IMR-90 (cell line): Measurements from ENCODE around the gene DVL1. TPM values are rescaled to one million over a fixed set of nuclear protein-coding genes. Genes with fewer than 3 reads are reported as not detected.

Source experiments
- ATAC-seq: fragments of 200-7000 bp; cut with Tn5 transposase; 2 replicates; pipeline ENCODE4 v1.9.1; 2020; ENCODE audit warnings: low read depth, mild to moderate bottlenecking, moderate library complexity
- BruUV-seq: library from RNA; stranded (reverse); fragments of 400-500 nt; replicated peaks from 2 replicates; lab custom pipeline; 2021; lab: Mats Ljungman, UMichigan
- CTCF ChIA-PET: fragments of 300-600 bp; formaldehyde crosslinking; extraction: SDS; loops from one replicate; lab custom pipeline; 2021; ENCODE audit warnings: antibody characterized with exemption; lab: Yijun Ruan, JAX
- POLR2A ChIA-PET: fragments of 300-600 bp; sonication (Branson Sonifier 250); formaldehyde crosslinking; loops from one replicate; lab custom pipeline; 2022; ENCODE audit warnings: antibody characterized with exemption; ENCODE audit not compliant: unreplicated experiment; lab: Charles Lee
- DNase-seq: peaks from one replicate; pipeline ENCODE4 v3.0.0; 2013
- H2AFZ ChIP-seq: replicated peaks from 2 replicates; pipeline ENCODE3; 2013; ENCODE audit warnings: low read length, mild to moderate bottlenecking; ENCODE audit not compliant: poor library complexity
- H2AK5ac ChIP-seq: 2 replicates; pipeline ENCODE4 v1.6.1; 2013; ENCODE audit warnings: low read depth, low read length, inconsistent platforms
- H2AK9ac ChIP-seq: replicated peaks from 2 replicates; pipeline ENCODE3; 2013; ENCODE audit warnings: mild to moderate bottlenecking, low read depth, low read length, moderate library complexity; ENCODE audit not compliant: poor library complexity
- H2BK120ac ChIP-seq: 2 replicates; pipeline ENCODE4 v1.6.1; 2013; ENCODE audit warnings: low read depth, low read length, inconsistent platforms
- H2BK15ac ChIP-seq: 3 replicates; pipeline ENCODE4 v1.6.1; 2013; ENCODE audit warnings: low read depth, low read length, inconsistent platforms
- H2BK20ac ChIP-seq: 2 replicates; pipeline ENCODE4 v1.6.1; 2013; ENCODE audit warnings: low read depth, mild to moderate bottlenecking, inconsistent platforms, low read length, moderate library complexity
- H2BK5ac ChIP-seq: 2 replicates; pipeline ENCODE4 v1.6.1; 2013; ENCODE audit warnings: mild to moderate bottlenecking, low read depth, low read length, inconsistent platforms; ENCODE audit not compliant: poor library complexity, severe bottlenecking
- H3K14ac ChIP-seq: replicated peaks from 2 replicates; pipeline ENCODE4 v1.6.1; 2013; ENCODE audit warnings: low read depth, low read length, inconsistent platforms
- H3K18ac ChIP-seq: 2 replicates; pipeline ENCODE4 v1.6.1; 2013; ENCODE audit warnings: low read depth, low read length, control low read depth
- H3K23ac ChIP-seq: 2 replicates; pipeline ENCODE4 v1.6.1; 2013; ENCODE audit warnings: low read depth, low read length, inconsistent platforms
- H3K27ac ChIP-seq: 2 replicates; pipeline ENCODE4 v1.5.1; 2013; ENCODE audit warnings: mild to moderate bottlenecking, control low read depth, low read length; ENCODE audit not compliant: insufficient read depth
- H3K27me3 ChIP-seq: 2 replicates; pipeline ENCODE4 v1.6.1; 2013; ENCODE audit warnings: low read length; ENCODE audit not compliant: control insufficient read depth, insufficient read depth
- H3K36me3 ChIP-seq: 2 replicates; pipeline ENCODE4 v1.6.1; 2013; ENCODE audit warnings: low read length, mixed read lengths; ENCODE audit not compliant: control insufficient read depth, insufficient read depth
- H3K4ac ChIP-seq: 2 replicates; pipeline ENCODE4 v1.6.1; 2013; ENCODE audit warnings: low read depth, low read length, inconsistent platforms
- H3K4me1 ChIP-seq: 2 replicates; pipeline ENCODE4 v1.6.1; 2013; ENCODE audit warnings: low read length, mixed read lengths; ENCODE audit not compliant: control insufficient read depth, insufficient read depth
- H3K4me2 ChIP-seq: 2 replicates; pipeline ENCODE4 v1.6.1; 2013; ENCODE audit warnings: low read depth, mild to moderate bottlenecking, control low read depth, low read length, moderate library complexity
- H3K4me3 ChIP-seq: 2 replicates; pipeline ENCODE4 v1.5.1; 2013; ENCODE audit warnings: low read depth, mild to moderate bottlenecking, control low read depth, low read length, moderate library complexity; ENCODE audit not compliant: insufficient read depth
- H3K56ac ChIP-seq: 2 replicates; pipeline ENCODE4 v1.6.1; 2013; ENCODE audit warnings: low read length, inconsistent platforms; ENCODE audit not compliant: insufficient read depth; ENCODE audit errors: extremely low read depth
- H3K79me1 ChIP-seq, 2 experiments: 2 replicates each; pipeline ENCODE4 v1.6.1; 2013; ENCODE audit warnings: low read length in 2 of 2, inconsistent platforms in 1 of 2, low read depth in 1 of 2
- H3K9ac ChIP-seq: 2 replicates; pipeline ENCODE4 v1.6.1; 2013; ENCODE audit warnings: low read depth, low read length, control low read depth
- H3K9me1 ChIP-seq: 2 replicates; pipeline ENCODE4 v1.6.1; 2013; ENCODE audit warnings: low read length, inconsistent platforms; ENCODE audit not compliant: insufficient read depth
- H3K9me3 ChIP-seq: 2 replicates; pipeline ENCODE4 v1.6.1; 2013; ENCODE audit warnings: low read length; ENCODE audit not compliant: control insufficient read depth, insufficient read depth
- H4K20me1 ChIP-seq: 2 replicates; pipeline ENCODE4 v1.6.1; 2013; ENCODE audit warnings: low read length, inconsistent platforms; ENCODE audit not compliant: insufficient read depth
- H4K5ac ChIP-seq: 2 replicates; pipeline ENCODE4 v1.6.1; 2013; ENCODE audit warnings: mild to moderate bottlenecking, low read depth, low read length, control low read depth
- H4K8ac ChIP-seq, 2 experiments: 2 replicates each; pipeline ENCODE4 v1.6.1; 2013; ENCODE audit warnings: low read depth in 2 of 2, low read length in 2 of 2, control low read depth in 1 of 2, inconsistent platforms in 1 of 2
- H4K91ac ChIP-seq: 2 replicates; pipeline ENCODE4 v1.6.1; 2013; ENCODE audit warnings: low read depth, low read length, inconsistent platforms; ENCODE audit not compliant: insufficient read depth
- BHLHE40 ChIP-seq: fragments of 150-350 bp; IDR thresholded peaks from 2 replicates; pipeline ENCODE4 v1.6.1; 2016; ENCODE audit warnings: mild to moderate bottlenecking, low read depth, low read length
- CHD1 ChIP-seq: IDR thresholded peaks from 2 replicates; pipeline ENCODE4 v1.6.1; 2012; ENCODE audit warnings: low read depth, low read length, improper control_type of control experiment
- ELK1 ChIP-seq: fragments of 150-350 bp; IDR thresholded peaks from 2 replicates; pipeline ENCODE4 v1.6.1; 2016; ENCODE audit warnings: low read depth, mild to moderate bottlenecking, low read length, moderate library complexity, borderline replicate concordance
- MAFK ChIP-seq: IDR thresholded peaks from 2 replicates; pipeline ENCODE4 v1.6.1; 2012; ENCODE audit warnings: low read depth, low read length, improper control_type of control experiment
- MAZ ChIP-seq: IDR thresholded peaks from 2 replicates; pipeline ENCODE4 v1.6.1; 2012; ENCODE audit warnings: low read depth, mild to moderate bottlenecking, low read length, improper control_type of control experiment, moderate library complexity, borderline replicate concordance
- WGBS, 2 experiments: methylation state at CpG; one replicate each; pipeline versions ENCODE4 v1.1.5 to v1.1.7; 2013; ENCODE audit warnings: missing lambda C conversion rate in 2 of 2; ENCODE audit not compliant: insufficient read length in 1 of 2; ENCODE audit errors: extremely low coverage in 2 of 2; 5-methylcytosine and 5-hydroxymethylcytosine counted together
- dilution Hi-C: fragments of 300-500 bp; cut with HindIII; formaldehyde crosslinking; loops from one replicate; pipeline ENCODE4 v1.14.3; 2018; ENCODE audit warnings: low sequenced_read_pairs; ENCODE audit not compliant: unreplicated experiment
- in situ Hi-C: fragments of 300-500 bp; cut with MboI; formaldehyde crosslinking; loops from 3 replicates; pipeline ENCODE4 v1.14.3; 2019; ENCODE audit warnings: low sequenced_read_pairs, inconsistent platforms, mixed read lengths
- intact Hi-C: fragments of 100-400 bp; cut with micrococcal nuclease; formaldehyde crosslinking; loops from 2 replicates; pipeline ENCODE4 v1.10.0; 2022
- polyA plus RNA-seq, 3 experiments: library from polyadenylated mRNA; depleted of rRNA; stranded (reverse); fragments of >200 nt; gene quantifications; 2 replicates each; pipeline ENCODE4 v1.2.3, GENCODE V29; 2012; ENCODE audit warnings: low replicate concordance in 1 of 3
- total RNA-seq: library from RNA; depleted of rRNA; stranded (reverse); fragments of >200 nt; gene quantifications from 2 replicates; pipeline ENCODE4 v1.2.3, GENCODE V29; 2012

Gene DVL1
- total and polyA plus RNA-seq, 2 of the 4 experiments (the other 2 are of a cell fraction), result 27.2 to 35.9 TPM

DNA sequence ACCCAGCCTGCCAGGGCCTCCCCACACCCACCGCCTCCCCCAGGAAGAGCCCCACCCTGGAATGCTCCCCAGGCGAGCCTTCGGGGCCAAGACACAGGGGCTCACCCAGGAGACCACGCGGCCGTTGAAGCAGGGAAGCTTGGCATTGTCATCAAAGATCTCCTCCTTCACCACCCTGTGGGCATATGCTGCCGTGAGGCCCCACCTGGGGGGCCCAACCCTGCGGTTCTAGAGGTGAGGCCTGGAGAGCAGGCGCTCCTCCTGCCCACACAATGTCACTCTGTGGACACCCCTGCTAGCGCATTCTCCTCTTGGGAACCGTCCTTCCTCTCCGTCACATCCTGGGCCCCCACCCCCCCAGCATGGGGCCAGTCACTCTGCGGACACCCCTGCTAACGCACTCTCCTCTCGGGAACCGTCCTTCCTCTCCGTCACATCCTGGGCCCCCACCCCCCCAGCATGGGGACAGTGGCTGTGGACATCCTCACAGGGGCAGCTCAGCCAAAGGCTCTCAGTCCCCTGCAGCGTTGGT lies 6.6 kb downstream of the DVL1 start:
- Histone ChIP-seq H3K18ac (no peak overlapping the region), H3K23ac (no peak overlapping the region), H2BK5ac (no peak overlapping the region), H3K4me2 (no peak overlapping the region), H2AK5ac (no peak overlapping the region), H4K5ac (no peak overlapping the region), H3K9me3 (no peaks in the 10 kb centered on the region), H2AFZ (no peak overlapping the region), H3K36me3 (peaks cover 34% of the 10 kb centered on the region), H4K20me1 (peaks cover 60% of the 10 kb centered on the region), H2AK9ac (no peak overlapping the region), H2BK20ac (no peak overlapping the region), H3K79me1 (peaks cover 12 to 63% of the 10 kb centered on the region in 2 experiments), H2BK15ac (no peak overlapping the region), H3K4me3 (no peak overlapping the region), H3K4me1 (peaks cover 28% of the 10 kb centered on the region), H3K56ac (no peak overlapping the region), H4K91ac (no peak overlapping the region), H3K27me3 (no peaks in the 10 kb centered on the region), H4K8ac (no peak overlapping the region), H2BK120ac (no peak overlapping the region), H3K9ac (no peak overlapping the region), H3K9me1 (peaks cover 13% of the 10 kb centered on the region), H3K14ac (no peak overlapping the region), H3K4ac (no peak overlapping the region), H3K27ac (no peak overlapping the region)
- CTCF ChIA-PET, result no interaction called here
- intact Hi-C loops (no loop called here), in situ Hi-C loops (no loop called here), dilution Hi-C loops (no loop called here)
- no peak for ATAC-seq
- POLR2A ChIA-PET, result no interaction called here
- WGBS, 2 experiments, result 88% methylated on average over 5 of the region's 18 CpGs; no CpG with 5 or more reads in 1 of the 2 experiments
- DNase-seq, result no peak
- no TSS peak for BruUV-seq
- TF ChIP-seq BHLHE40 (no peak), MAFK (no peak), ELK1 (no peak), CHD1 (no peak), MAZ (no peak)
